GM23338 (cell line): ENCODE data around the gene ONECUT3. TPM values are rescaled to one million over a fixed set of nuclear protein-coding genes. Genes with fewer than 3 reads are reported as not detected.
A peak's percentile ranks its signal among the peaks of the same experiment; 100 is the strongest.

Experiments used
- ATAC-seq: fragments of 200-7000 bp; cut with Tn5 transposase; 3 replicates; pipeline ENCODE4 v1.9.1; 2020
- DNase-seq: peaks from one replicate; pipeline ENCODE4 v3.0.0-alpha.2; 2015; ENCODE audit warnings: low spot score
- H2AFZ ChIP-seq: fragments of 200-600 bp; sonication (generic); 2 replicates; pipeline ENCODE4 v1.8.0; 2016; ENCODE audit warnings: antibody characterized with exemption, mild to moderate bottlenecking, moderate library complexity
- H3F3A ChIP-seq: fragments of 200-600 bp; sonication (generic); replicated peaks from 2 replicates; pipeline ENCODE4 v1.8.0; 2017; ENCODE audit warnings: antibody characterized with exemption, mixed run types, low read depth
- H3K27ac ChIP-seq: fragments of 200-600 bp; sonication (generic); 2 replicates; pipeline ENCODE4 v1.6.1; 2016; ENCODE audit warnings: low read depth
- H3K27me3 ChIP-seq: fragments of 200-600 bp; sonication (generic); 2 replicates; pipeline ENCODE4 v1.8.0; 2016; ENCODE audit warnings: mild to moderate bottlenecking, mixed run types, moderate library complexity; ENCODE audit not compliant: insufficient read depth
- H3K36me3 ChIP-seq: fragments of 200-600 bp; sonication (generic); 2 replicates; pipeline ENCODE4 v1.8.0; 2016; ENCODE audit warnings: mild to moderate bottlenecking; ENCODE audit not compliant: insufficient read depth
- H3K4me1 ChIP-seq: fragments of 200-600 bp; sonication (generic); 2 replicates; pipeline ENCODE4 v1.8.0; 2016; ENCODE audit warnings: mild to moderate bottlenecking, moderate library complexity; ENCODE audit not compliant: insufficient read depth
- H3K4me2 ChIP-seq: fragments of 200-600 bp; sonication (generic); 2 replicates; pipeline ENCODE4 v1.7.1; 2017; ENCODE audit warnings: mixed run types
- H3K4me3 ChIP-seq: fragments of 200-600 bp; sonication (generic); 2 replicates; pipeline ENCODE4 v1.6.1; 2016; ENCODE audit warnings: mixed run types
- H3K79me2 ChIP-seq: fragments of 200-600 bp; sonication (generic); replicated peaks from 2 replicates; pipeline ENCODE4 v1.8.0; 2017; ENCODE audit warnings: mild to moderate bottlenecking; ENCODE audit not compliant: insufficient read depth
- H3K9me2 ChIP-seq: fragments of 200-600 bp; sonication (generic); 2 replicates; pipeline ENCODE4 v1.8.0; 2017; ENCODE audit not compliant: insufficient read depth
- H4K20me1 ChIP-seq: fragments of 200-600 bp; sonication (generic); replicated peaks from 2 replicates; pipeline ENCODE4 v1.8.0; 2017; ENCODE audit warnings: mild to moderate bottlenecking; ENCODE audit not compliant: insufficient read depth
- H3K27ac Mint-ChIP-seq: 2 replicates; pipeline ENCODE4 v1.8.0; 2020; ENCODE audit warnings: inconsistent platforms, mild to moderate bottlenecking, moderate library complexity, mixed read lengths
- H3K27me3 Mint-ChIP-seq: 3 replicates; pipeline ENCODE4 v1.8.0; 2022; ENCODE audit warnings: low read depth, mild to moderate bottlenecking, moderate library complexity, mixed read lengths, inconsistent platforms; ENCODE audit not compliant: insufficient read depth, poor library complexity
- H3K36me3 Mint-ChIP-seq: 3 replicates; pipeline ENCODE4 v1.8.0; 2021; ENCODE audit warnings: low read depth, mild to moderate bottlenecking, inconsistent platforms, moderate library complexity, mixed read lengths
- H3K4me1 Mint-ChIP-seq: 3 replicates; pipeline ENCODE4 v1.8.0; 2020; ENCODE audit warnings: mild to moderate bottlenecking, inconsistent platforms, mixed read lengths
- H3K4me3 Mint-ChIP-seq: 3 replicates; pipeline ENCODE4 v1.8.0; 2021; ENCODE audit warnings: moderate library complexity, mild to moderate bottlenecking, inconsistent platforms, mixed read lengths
- H3K9me3 Mint-ChIP-seq: 3 replicates; pipeline ENCODE4 v1.8.0; 2020; ENCODE audit warnings: moderate library complexity, mild to moderate bottlenecking, inconsistent platforms, mixed read lengths
- EZH2 ChIP-seq: fragments of 200-600 bp; sonication (generic); IDR thresholded peaks from one replicate; pipeline ENCODE4 v1.8.0; 2017; ENCODE audit warnings: antibody characterized with exemption, mild to moderate bottlenecking, low read depth; ENCODE audit not compliant: unreplicated experiment
- EZH2phosphoT487 ChIP-seq: fragments of 200-600 bp; sonication (generic); IDR thresholded peaks from one replicate; pipeline ENCODE4 v1.8.1; 2018; ENCODE audit warnings: antibody characterized with exemption; ENCODE audit not compliant: unreplicated experiment
- NANOG ChIP-seq: IDR thresholded peaks from 2 replicates; pipeline ENCODE4 v1.6.1; 2016; ENCODE audit warnings: antibody characterized with exemption, borderline replicate concordance
- ZNF462 ChIP-seq: fragments of 250-450 bp; sonication (Bioruptor Pico); IDR thresholded peaks from 2 replicates; pipeline ENCODE4 v1.5.0; 2020; ENCODE audit warnings: mild to moderate bottlenecking, moderate library complexity
- polyA plus RNA-seq: library from polyadenylated mRNA; unstranded; fragments of >200 nt; fragmentation: Nextera tagmentation; extraction: Ambion mirVana; gene quantifications from 2 replicates; pipeline ENCODE4 v1.2.1, GENCODE V29; 2016
- total RNA-seq: library from RNA; depleted of rRNA; stranded (reverse); fragments of >200 nt; shearing (Covaris generic); gene quantifications from 2 replicates; pipeline ENCODE4 v1.2.3, GENCODE V29; 2014

The ONECUT3 gene
- total and polyA plus RNA-seq, 2 experiments from 2014 or later = not detected

DNA sequence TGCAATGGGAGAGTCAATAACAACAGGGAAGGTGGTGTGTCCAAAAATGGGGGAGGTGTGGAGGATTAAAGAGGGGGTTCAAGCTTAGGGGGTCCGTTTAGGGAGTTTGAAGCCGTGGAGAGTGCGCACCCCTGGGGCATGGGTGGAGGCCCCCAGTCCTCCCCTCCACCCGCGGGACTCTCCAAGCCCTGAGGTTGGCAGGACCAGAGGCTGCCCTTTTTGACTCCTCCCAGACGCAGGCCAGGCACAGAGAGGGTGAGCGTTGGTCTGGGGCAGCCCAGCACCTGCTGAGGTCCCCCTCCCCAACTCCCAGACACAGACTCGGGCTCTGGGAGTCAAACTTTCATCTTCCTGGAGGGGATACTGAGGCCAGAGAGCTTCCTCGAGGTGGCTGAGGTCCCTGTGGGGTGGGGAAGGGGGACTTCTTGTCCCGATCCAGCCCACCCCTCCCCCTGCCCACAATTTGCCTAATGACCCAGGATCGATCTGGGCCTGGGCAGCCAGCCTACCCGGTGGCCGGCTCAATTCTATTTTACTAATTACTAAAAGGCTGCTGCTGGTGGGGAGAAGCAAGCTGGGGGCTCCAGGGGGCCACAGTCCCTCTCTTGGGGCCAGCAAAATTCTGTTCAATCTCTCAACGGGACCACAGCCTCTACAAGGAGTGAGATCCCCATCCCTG lies 2.8 kb upstream of the ONECUT3 start:
- Mint-ChIP-seq H3K27ac (no peak overlapping the region), H3K4me1 (peaks cover 12% of the 10 kb centered on the region), H3K4me3 (peak overlapping the region; percentile 48; the same call in 1 of the 3 replicates), H3K36me3 (no peaks in the 10 kb centered on the region), H3K9me3 (no peaks in the 10 kb centered on the region; the same call in 2 of the 3 replicates), H3K27me3 (peaks cover 83% of the 10 kb centered on the region)
- Histone ChIP-seq H3K79me2 (no peaks in the 10 kb centered on the region), H3K4me3 (peak overlapping the region; percentile 55; the same call in 1 of the 2 replicates), H4K20me1 (peaks cover 11% of the 10 kb centered on the region; the same call in 1 of the 2 replicates), H3K4me1 (peaks cover 22% of the 10 kb centered on the region; the same call in 1 of the 2 replicates), H3K9me2 (no peaks in the 10 kb centered on the region), H3K36me3 (no peaks in the 10 kb centered on the region), H3K27ac (no peak overlapping the region), H3K4me2 (peak overlapping the region; percentile 62; the same call in 1 of the 2 replicates), H3F3A (peaks cover 18% of the 10 kb centered on the region), H2AFZ (no peak overlapping the region), H3K27me3 (peaks cover 92% of the 10 kb centered on the region)
- DNase-seq (no peak), ATAC-seq (no peak)
- TF ChIP-seq EZH2 (peak; percentile 34), NANOG (no peak), ZNF462 (CRISPR knock-in tag) (no peak), EZH2phosphoT487 (no peak)
